Stimulated activated CD4-positive, alpha-beta T cell treated with anti-CD3 and anti-CD28 coated beads, Interleukin-2, amount 100 ng/mL, for 48 hours (primary cell): Measurements from ENCODE around the gene MRPL30.
"Not testable (repeated sequence)": the region's sequence is repeated elsewhere in the genome, so short reads cannot be mapped to it uniquely, and the experiment has no call there.

Source experiments
- DNase-seq, 2 donors: peaks; one replicate each; pipeline ENCODE4 v3.0.0-alpha.2; 2020

The MRPL30 gene

DNA sequence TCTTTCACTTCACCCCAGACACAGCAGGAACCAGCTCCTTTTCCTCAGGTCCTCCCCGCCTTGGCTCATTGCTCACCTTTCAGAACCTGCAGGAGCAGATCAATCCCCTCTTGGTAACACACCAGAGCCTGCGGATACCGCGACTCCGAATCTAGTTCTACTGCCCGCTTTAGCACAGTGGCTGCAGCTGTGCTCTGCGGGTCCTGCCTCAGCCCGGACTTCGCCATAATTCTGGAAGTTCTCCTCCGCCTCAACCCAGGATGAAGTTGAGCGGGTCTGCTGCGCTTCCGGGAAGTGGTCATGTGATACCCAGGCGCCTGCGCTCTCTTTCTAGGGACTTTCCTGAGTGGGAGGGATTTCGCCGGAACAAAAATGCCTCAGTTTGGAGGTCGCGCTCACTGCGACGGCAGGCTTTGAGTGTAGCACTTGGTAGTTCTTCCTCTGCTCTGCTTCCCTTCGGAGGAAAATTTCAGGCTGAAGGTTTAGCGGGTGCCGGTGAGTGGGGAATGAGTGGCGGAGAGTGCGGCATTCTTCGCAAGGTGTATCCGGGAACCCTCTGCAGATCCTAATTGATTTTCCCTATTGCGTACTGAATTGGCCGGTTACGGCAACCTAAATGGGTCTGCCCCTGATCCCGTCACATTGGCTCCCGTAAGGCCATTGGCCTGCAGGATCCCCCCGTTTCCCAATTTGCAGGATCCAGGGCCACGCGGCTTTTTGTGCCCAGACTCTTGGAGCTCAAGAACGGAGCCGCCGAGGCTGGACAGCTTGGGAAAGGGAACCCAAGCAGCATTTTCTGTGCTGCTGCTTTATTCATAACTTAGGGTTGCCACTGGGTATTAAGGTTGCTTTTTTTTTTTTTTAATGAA is at the start of gene MRPL30, which contains the start of gene MITD1:
TSS of gene MRPL30 (plus strand) at position 430 of the 869 bp plus-strand sequence. CDS start 5,020 bp downstream, outside the sequence.
TSS of gene MITD1 (minus strand) at position 304 of the 869 bp plus-strand sequence. CDS start at position 227, 77 bp downstream.
- DNase-seq, result peak; percentile 82 to 83

DNA sequence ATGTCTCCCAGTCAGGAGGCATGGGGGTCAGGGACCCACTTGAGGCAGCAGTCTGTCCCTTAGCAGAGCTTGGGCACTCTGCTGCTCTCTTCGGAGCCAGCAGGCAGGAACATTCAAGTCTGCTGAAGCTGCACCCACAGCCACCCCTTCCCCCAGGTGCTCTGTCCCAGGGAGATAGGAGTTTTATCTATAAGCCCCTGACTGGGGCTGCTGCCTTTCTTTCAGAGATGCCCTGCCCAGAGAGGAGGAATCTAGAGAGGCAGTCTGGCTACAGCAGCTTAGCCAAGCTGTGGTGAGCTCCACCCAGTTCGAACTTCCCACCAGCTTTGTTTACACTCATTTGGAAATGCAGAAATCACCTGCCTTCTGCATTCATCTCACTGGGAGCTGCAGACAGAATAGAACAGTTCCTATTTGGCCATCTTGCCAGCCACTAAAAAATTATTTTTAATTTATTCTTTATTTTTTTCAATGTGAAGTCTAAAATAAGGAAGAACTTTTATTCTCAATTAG is 45.9 kb upstream of the MRPL30 start:
- not testable (repeated sequence) for DNase-seq

DNA sequence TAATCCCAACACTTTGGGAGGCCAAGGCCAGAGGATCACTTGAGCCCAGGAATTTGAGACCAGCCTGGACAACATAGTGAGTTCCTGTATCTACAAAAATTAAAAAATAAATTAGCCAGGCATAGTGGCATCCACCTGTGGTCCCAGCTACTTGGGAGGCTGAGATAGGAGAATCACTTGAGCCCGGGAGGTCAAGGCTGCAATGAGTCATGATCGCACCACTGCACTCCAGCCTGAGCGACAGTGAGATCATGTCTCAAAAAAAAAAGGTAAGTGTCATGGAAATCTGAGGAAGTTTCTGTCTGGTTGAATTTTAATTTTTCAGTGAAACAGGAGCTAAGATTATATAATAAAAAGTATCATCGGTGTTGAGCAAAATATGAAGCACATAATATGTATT is 42.0 kb upstream of the MRPL30 start:
- DNase-seq, result no peak

DNA sequence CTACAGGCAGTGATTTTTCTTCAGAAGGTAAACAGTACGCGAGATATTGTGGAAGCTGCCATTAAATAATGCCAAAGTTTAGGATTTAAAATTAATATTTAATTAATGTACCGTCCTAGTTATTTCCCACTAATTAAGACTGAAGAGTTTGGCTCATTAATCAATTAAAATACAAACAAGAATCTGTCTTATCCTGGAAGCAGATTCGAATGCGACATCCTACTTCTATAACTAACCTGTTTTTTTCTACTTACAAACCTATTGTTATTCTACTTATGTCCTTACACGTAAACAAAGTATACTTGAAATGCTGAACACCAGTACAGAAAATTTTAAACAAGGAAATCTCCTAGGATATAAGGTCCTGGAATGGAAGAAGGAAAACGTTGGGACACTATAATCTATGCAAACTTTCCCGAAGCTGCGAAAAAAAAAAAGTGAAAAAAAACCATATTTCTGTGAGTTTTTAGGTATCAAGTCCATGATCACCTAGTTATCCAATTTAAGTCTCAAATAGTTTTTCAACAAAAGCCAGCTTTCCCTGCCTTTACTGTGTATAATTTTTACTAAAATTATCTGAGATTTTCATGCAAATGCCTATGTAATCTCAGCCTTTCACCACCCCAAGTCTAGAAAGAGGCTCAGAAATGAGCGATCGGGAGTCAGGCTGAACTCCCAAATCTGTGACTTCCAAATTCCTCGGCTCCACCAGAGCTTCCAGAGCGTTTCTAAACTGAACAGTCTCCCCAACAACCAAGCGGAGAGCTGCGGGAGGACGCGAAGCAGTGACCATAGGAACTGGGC is 40.7 kb upstream of the MRPL30 start:
- DNase-seq, result no peak

DNA sequence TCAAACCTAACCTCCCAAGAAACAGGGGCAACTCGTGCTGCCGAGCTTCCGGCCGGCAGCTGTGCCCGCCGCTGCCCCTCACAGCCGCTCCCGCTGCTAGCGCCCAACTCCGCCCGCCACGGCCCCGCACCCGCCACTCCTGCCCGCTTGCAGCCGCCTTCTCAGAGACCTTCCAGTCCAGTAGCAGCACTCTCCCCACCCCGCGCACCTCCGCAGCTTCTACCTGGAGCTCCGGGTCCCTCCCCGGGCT is 40.2 kb upstream of the MRPL30 start:
- DNase-seq, result no peak

DNA sequence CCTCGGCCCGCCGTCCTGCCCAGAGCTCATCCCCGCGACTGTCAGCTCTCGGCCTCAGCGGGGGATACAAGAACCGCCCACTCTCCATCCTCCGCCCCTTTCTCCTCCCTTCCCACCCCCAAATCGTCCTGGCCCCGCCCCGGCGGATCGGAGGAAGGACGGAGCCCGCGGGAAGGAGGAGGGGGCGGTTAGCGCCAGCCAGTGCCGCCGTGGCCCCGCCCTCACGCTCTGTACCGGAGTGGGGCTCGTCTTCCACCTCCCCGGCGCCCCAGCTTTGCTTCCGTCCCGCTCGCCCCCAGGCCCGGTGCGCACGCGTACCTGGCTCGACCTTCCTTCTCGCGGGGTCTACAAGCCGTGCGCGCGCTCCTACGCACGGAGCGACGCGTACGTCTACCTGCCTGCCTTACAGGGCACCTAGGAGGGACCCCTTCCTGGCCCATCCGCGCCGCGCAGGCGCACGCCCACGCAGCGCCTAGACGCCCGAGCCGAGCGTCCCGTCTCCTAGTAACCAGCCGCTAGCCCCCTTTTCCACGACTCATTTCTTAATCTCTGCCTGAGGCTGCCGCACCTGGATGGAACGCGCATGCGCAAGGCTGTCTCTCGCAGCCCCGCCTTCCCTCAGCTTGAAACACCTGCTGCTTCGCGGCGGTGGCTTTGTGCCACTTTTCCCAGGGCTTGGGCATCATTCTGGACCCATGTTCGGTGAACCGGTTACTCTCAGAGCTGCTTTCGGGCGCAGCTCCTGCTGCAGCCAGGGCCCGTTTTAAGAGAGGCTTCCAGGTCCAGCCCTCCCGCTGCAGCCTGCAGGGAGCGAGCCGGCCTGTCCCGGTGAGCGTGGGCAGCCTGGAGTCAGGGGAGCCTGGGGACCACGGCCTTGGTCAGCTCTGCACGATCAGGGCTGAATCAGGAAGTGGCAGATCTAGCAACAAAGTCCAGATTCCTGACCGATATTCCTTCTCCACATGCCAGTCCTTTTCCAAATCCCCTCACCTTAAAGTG is 39.6 kb upstream of the MRPL30 start, which contains the start of gene C2orf15:
TSS of gene C2orf15 (plus strand) at position 598 of the 999 bp plus-strand sequence. CDS start 8,852 bp downstream, outside the sequence.
- peak; percentile 93 to 95 for DNase-seq

DNA sequence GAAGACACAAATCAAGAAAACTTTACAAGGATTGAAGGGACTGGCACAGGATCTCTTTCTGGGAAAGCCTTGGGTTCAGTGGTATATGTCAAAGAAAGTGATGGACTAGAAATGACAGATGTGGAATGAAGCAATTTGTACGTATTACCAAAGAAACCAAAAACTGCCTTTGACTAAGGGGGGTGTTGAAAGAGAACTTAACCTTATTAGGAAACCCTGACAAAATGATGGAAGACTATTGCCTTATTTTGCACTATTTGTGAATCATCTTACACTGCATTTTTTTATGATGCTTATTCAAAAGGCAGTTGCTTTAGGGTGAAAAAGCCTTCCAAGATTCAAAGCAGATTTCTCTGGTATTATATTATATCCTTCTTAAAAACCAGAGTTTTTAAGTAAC is 30.3 kb upstream of the MRPL30 start:
- no peak for DNase-seq

DNA sequence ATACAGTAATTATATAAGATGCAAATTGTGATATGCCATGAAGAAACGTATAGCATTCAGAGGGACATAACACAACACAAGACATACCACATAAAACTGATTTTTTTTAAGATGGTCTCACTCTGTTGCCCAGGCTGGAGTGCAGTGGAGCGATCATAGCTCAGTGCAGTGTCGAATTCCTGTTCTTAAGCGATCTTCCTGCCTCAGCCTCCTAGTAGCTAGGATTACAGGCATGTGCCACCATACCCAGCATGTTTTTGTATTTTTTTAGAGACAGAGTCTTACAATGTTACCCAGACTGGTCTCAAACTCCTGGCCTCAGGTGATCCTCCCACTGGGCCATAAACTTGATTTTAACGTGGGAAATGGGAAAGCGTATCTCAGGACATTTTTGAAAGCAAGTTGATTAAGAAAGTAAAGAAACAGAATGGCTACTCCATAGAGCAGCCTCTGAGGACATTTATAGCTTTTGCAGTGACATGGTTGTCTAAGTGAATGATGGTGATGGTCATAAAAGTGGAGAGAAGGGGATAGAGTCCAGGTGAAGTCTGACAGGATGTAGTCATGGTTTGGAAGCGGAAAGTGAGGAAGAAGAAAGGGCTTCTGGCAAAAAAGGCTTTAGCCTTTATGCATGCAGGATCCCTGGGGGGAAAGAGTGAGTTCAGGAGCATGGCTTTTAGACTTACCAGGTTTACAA is 28.6 kb upstream of the MRPL30 start:
- DNase-seq, result no peak

DNA sequence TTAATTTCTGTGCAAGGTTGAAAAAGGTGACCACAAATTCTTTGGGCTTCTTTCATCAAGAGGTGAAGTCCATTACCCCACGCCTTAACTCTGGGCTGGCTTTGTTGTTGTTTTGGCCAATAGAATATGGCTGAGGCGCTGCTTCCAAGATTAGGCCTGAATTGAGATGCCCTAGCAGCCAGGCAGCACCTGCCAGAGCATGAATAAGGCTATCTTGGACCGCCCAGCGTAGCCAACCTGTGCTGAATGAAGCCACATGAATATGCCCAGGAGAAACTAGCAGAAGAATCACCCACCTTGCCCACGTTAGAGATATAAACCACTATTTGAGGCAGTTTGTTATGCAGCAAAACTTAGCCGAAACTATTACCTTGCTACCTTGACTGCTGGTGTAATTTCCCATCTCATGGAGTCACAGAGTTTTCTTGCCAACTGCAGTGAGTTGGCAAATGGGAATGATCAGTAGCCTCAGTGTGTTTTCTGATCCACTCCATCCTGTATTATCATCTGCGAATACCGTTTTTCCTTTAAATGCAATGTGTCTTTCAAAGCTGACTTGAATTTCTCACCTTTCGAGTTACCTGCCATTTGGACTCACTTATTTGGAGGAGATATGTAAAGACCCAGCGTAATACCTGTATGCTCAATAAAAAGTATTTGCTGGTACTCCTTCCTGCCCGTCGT is 26.9 kb upstream of the MRPL30 start:
- DNase-seq, result no peak

DNA sequence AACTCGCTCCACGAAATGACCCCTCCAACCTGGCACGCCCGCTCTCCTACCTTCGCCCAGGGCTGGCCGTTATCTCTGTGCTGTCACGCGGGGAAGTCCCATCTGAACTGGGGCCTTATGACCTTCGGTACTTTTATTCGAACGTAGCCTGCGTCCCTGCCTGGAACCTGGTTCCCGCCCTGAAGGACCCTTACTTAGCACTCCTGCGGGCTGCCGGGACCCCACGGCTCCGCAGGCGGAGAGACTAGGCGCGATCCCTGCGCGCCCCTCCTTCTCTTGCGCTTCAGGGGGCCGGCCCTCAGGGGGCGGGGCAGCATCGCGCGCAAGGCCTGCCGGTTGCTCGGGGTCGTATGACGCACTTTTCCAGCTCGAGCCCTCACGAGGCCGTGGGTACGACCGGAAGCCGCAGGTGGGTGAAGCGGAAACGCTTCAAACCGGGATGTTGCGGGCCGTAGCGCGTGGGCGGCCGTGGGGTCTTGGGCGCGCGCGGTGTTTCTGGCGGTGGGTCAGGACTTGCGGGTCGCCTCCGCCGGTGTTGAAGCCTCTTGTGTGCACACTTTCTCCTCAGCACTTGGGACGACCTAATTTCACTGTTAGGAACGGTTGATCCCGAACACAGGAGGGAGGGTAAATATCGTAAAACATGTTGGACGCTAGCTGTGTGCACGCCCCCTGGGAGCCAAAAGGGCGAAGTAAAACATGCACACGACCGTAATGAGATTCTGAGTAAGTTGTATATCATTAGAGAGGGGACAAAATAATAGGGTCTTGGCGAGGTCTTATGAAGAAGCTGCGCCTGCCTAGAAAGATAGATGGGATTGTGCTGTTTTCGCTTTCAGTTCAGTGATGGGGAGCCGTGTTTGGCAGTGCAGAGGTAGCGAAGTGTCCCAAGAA is 26.1 kb upstream of the MRPL30 start, which contains the start of the genes LIPT1 and TSGA10:
TSS of gene LIPT1 (plus strand) at position 325 of the 894 bp plus-strand sequence. CDS start 6,991 bp downstream, outside the sequence.
TSS of gene TSGA10 (minus strand) at position 300 of the 894 bp plus-strand sequence. CDS start 45,503 bp downstream, outside the sequence.
- peak; percentile 85 to 89 for DNase-seq

DNA sequence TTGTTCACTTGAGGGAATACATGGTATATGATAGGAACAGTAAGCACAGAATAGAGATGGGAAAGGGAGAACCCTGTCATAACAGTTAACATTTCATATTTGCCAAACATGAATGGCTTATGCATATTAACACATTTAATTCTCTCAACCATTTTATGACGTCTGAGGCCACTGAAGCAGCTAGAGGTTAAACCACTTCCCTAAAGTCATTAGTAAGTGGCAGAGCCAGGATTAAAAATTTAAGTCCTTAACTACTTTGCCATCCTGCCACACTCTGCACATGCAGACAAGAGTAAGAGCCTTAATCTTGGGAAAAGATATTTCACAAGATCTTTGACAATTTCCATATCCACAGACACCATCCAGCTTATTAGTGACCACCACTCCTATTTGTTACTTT is 24.1 kb upstream of the MRPL30 start:
- DNase-seq, result no peak

DNA sequence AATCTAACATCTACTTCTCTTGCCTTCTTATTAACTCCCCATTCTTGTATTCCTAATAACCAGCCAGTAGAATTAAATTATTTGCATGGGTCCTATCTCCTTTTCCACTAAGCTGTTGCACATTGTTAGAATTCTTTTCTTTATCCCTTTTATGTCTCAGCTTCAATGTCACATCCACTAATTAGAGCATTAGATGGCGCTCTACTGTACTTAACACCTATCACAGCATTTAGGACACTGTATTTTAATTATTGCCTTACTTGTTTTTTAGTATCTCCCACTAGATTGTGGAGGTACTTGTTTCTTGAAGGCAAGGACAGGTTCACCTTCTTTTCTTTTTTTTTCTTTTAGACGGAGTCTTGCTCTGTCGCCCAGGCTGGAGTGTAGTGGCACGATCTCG is 22.4 kb upstream of the MRPL30 start:
- no peak for DNase-seq

DNA sequence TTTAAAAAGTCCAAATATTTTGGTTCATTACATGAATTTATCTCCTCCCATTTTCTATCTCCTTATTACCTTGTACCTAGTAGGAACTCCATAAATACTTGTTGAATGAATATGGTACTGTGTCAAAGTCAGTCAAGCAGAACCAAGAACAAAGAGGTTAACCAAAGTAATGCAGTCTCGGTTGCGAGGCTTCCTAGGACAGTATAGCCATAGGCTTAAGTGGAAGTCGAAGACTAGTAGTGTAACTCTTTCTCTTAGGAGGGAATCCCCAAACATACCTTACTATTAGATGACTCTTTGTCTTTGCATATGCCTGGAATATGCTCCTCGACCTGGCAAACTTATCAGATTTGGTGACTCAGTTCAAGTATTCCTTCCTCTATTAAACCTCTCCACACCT is 21.4 kb upstream of the MRPL30 start:
- no peak for DNase-seq

DNA sequence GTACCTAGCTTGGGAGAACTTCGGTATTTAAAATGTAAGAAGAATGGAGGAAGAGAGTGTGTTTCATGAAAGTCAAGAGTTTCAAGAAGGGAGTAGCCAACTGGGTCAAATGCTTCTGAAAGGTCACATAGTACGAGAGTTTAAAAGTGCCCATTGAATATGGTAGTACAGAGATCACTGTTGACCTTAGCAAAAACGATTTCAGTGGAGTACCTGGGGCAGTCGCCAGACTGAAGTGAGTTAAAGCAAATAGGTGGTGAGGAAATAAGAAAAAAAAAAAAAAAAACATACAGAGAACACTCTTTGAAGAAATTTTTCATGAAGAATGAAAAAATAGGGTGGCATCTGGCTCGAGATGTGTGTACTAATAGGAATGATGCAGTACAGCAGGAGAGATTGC is 14.8 kb upstream of the MRPL30 start:
- no peak for DNase-seq

DNA sequence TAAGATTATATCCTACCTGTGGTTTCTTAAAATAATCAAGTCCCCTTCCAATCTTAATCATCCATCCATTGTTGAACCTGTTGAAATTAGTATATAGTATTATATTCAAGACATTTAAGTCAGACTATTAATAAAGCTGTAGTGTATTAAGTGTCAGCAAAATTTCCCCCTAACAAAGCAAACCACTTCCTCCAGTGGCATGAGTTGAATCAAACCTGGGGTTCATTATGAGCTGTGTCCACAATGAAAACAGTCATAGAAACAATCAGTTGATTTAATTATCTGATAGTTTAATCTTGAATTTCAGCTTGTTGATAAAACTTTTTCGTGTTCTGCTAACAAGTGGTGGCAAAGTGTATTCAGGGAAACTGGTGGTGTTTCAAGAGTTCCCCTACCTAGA is 11.4 kb upstream of the MRPL30 start:
- no peak for DNase-seq

DNA sequence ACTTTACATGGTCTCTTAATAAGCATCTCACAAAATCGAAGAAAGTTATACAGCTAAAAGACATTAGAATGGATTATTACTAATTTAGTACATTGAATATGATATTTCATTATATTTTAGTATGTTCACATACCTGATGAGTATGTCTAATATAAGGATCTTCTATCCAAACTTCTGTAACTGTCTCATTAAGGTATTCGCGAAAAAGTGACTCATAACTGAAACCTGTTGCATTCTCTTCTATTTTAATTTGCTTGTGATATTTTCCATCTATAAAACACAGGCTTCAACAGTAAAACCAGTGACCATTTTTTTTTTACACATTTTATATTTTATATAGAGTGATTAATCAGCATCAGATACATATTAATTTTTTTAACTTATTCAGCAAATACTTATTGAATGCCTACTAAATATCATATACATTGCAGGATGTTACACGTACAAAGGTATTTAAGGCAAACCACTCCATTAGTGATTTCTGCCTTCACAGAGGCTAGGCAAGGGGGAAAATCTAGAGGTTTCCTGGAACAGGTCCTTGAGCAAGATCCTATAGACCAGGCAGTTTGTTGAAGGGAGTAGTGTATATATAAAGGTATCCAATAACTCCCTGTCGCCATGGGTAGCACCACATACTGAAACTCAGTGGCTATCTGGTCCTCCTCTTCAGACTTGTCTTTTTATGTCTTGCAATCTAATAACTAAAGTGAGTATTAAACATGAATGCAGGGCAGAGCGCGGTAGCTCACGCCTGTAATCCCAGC is 9.4 kb upstream of the MRPL30 start:
- DNase-seq, result no peak

DNA sequence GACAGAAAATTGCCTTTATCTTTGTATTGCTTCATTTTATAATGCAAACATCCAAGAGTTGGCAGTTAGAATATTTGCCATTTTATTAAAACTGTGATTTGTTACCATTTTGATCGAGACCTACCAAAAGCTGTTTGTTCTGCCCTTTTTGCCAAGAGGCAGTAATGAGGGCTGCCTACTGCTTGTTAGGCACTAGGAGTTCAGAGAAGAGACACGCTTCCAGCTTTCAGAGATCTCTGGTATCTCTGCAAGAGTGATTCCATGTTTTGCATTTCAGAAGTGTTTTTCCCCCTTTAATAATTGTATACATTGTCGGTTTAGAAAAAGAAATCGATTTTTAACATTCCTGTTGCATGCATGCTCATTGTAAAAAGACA is 628 bp downstream of the MRPL30 start:
- no peak for DNase-seq

DNA sequence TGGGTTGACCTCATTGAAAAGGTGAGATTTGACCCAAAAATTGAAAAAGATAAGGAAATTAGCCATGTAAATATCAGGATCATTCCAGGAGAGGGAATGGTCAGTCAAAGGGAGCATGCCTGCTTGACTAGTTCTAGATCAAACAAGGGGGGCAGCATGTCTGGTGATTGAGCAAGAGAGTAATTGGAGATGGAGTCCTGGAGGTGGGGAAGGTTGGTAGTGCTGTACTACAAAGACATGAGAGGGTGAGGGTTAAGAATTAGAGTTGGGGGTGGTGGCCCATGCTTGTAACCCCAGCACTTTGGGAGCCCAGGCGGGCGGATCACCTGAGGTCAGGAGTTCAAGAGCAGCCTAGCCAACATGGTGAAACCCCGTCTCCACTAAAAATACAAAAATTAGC is 2.0 kb downstream of the MRPL30 start:
- DNase-seq, result no peak

DNA sequence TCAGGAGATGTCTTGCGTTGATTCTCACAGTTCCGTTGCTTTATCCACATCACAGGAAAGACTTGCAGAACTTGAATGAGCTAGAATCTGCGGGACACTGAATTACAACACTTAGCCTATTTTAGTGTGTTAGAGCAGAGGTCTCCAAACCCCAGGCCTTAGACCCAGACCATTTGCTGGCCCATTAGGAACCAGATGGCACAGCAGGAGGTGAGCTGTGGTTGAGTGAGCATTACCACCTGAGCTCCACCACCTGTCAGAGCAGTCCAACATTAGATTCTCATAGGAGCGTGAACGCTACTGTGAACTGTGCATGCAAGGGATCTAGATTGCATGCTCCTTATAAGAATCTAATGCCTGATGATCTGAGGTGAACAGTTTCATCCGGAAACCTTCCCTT is 3.8 kb downstream of the MRPL30 start:
- no peak for DNase-seq
